Measurements from ENCODE around the gene ATN1. TPM values are rescaled to one million over a fixed set of nuclear protein-coding genes. Genes with fewer than 3 reads are reported as not detected.

ATN1 gene
- total and polyA plus RNA-seq, 11 donors, result 38.4 to 82.9 (median 65.6) TPM

- peak overlapping the region in 11 of 12 donors; percentile 37 to 83 (median 55) for H3K27ac ChIP-seq
- H3K36me3 ChIP-seq, result peaks cover 0 to 100% (median 88%) of the 10 kb centered on the region in 9 donors
- ATAC-seq, result peak; percentile 29 to 64 (median 40)
Measured at GRCh38 chr12:6978611-6979011, 50.9 kb downstream of the ATN1 start.

DNA sequence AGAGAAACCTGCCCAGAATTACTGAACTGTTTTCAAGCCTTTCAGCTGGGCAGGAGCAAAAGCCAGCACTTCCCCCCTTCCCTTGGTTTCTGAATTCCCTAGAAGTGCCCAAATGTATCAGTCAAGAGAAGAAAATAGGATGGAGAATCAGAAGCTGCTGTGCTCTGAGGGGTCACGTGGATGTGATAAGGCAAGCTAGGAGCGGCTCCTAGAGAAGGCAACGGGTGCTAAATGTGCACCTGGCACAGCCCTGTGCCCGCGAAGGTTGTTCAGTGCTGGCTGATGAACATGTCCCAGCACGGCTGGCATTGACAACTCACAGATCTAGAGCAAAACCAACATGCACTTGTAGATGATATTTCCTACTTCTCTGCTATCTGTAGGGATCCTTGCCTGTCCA is 51.3 kb downstream of the ATN1 start:
- WGBS, 4 donors, result 45 to 59% (median 52%) methylated on average over 6 of the region's 6 CpGs
- intact Hi-C loops (cut with DNase I), result loop anchor here in 2 of 10 donors (5.0 kb wide), 2 partner anchors 33 to 38 kb away; partner anchors contain the start of gene LPCAT3 (in 1 of the 2)
- TF ChIP-seq POLR2A (IDR thresholded peaks at IDR 0.05) (no peak), CTCF (IDR thresholded peaks at IDR 0.05) (no peak)
- H3K9me3 ChIP-seq, result no peaks in the 10 kb centered on the region
- peak overlapping the region in 11 of 12 donors; percentile 37 to 83 (median 55) for H3K27ac ChIP-seq
- H3K4me3 ChIP-seq, result no peak overlapping the region
- peak; percentile 76 to 89 (median 80) for ATAC-seq
- DNase-seq, result peak in 2 of 5 donors; percentile 39 to 69
- no peaks in the 10 kb centered on the region for H3K27me3 ChIP-seq
- H3K36me3 ChIP-seq, result peaks cover 0 to 100% (median 87%) of the 10 kb centered on the region in 9 donors
- H3K4me1 ChIP-seq, result peaks cover 0 to 17% (median 0%) of the 10 kb centered on the region in 12 donors

More at GRCh38 chr12:6978611-6979011, 50.9 kb downstream of the ATN1 start:
- intact Hi-C loops (cut with DNase I), result loop anchor here in 2 of 10 donors (5.0 kb wide), 2 partner anchors 34 to 39 kb away; partner anchors contain the start of gene LPCAT3 (in 1 of the 2)
- no peaks in the 10 kb centered on the region for H3K27me3 ChIP-seq
- DNase-seq, result peak in 1 of 5 donors; percentile 19
- WGBS, 4 donors, result 47 to 64% (median 55%) methylated on average over 3 of the region's 3 CpGs
- H3K9me3 ChIP-seq, result no peaks in the 10 kb centered on the region
- peaks cover 0 to 17% (median 0%) of the 10 kb centered on the region in 12 donors for H3K4me1 ChIP-seq
- H3K4me3 ChIP-seq, result no peak overlapping the region
- TF ChIP-seq CTCF (IDR thresholded peaks at IDR 0.05) (no peak), POLR2A (IDR thresholded peaks at IDR 0.05) (no peak)

DNA sequence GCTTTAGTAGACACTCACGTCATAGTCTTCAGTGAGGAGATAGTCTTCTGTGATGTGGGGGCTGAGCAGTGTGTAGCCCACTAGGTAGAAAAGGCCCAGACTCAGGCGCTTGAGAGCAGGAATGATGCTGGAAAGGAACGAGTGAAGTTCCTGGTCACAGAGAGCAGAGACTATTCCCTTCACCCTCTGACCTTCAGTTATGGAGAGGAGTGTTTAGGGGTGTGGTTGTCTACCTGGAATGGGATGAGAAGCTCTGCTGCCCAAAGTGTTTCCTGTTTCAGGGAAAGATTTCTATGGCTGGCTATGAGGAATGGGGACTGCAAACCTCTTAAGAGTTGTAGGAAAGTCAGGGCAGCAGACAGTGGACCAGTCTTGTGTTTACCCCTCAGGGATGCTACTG is 51.7 kb downstream of the ATN1 start:
- TF ChIP-seq POLR2A (IDR thresholded peaks at IDR 0.05), result no peak
- TF ChIP-seq CTCF (IDR thresholded peaks at IDR 0.05), result no peak
- Histone ChIP-seq H3K27me3 (no peaks in the 10 kb centered on the region), H3K4me1 (peaks cover 0 to 17% (median 0%) of the 10 kb centered on the region in 12 donors), H3K36me3 (peaks cover 0 to 99% (median 86%) of the 10 kb centered on the region in 9 donors), H3K4me3 (no peak overlapping the region), H3K27ac (peak overlapping the region in 9 of 12 donors; percentile 42 to 83 (median 55)), H3K9me3 (no peaks in the 10 kb centered on the region)
- DNase-seq, result no peak
- intact Hi-C loops (cut with DNase I), result loop anchor here in 2 of 10 donors (5.0 kb wide), 2 partner anchors 33 to 38 kb away; partner anchors contain the start of gene LPCAT3 (in 1 of the 2)
- ATAC-seq, result peak in 2 of 4 donors; percentile 4 to 9
- WGBS, 4 donors, result 66 to 74% (median 71%) methylated on average over 3 of the region's 3 CpGs

GRCh38 chr12:6980075-6980474 is 52.3 kb downstream of the ATN1 start:
- Histone ChIP-seq H3K4me1 (peaks cover 0 to 17% (median 0%) of the 10 kb centered on the region in 12 donors), H3K36me3 (peaks cover 0 to 96% (median 80%) of the 10 kb centered on the region in 9 donors), H3K27ac (peak overlapping the region in 2 of 12 donors; percentile 68 to 81), H3K9me3 (no peaks in the 10 kb centered on the region), H3K4me3 (no peak overlapping the region), H3K27me3 (no peaks in the 10 kb centered on the region)
- 96 to 99% (median 97%) methylated on average over 4 of the region's 4 CpGs for WGBS, 4 donors
- TF ChIP-seq CTCF (IDR thresholded peaks at IDR 0.05), result no peak
- TF ChIP-seq POLR2A (IDR thresholded peaks at IDR 0.05), result no peak
- ATAC-seq, result no peak
- no peak for DNase-seq
- intact Hi-C loops (cut with DNase I), result no loop called here

All from heart left ventricle (tissue), 16 donors.